HG03520 (cell line): ENCODE results near the gene NUP35.
"Not testable (repeated sequence)": the region's sequence is repeated elsewhere in the genome, so short reads cannot be mapped to it uniquely, and the experiment has no call there.

ENCODE experiments used
- ATAC-seq: cut with Tn5 transposase; IDR thresholded peaks from one replicate; pipeline ENCODE4 v1.9.1; 2021; ENCODE audit warnings: mild to moderate bottlenecking, moderate library complexity; ENCODE audit not compliant: unreplicated experiment

Gene NUP35

DNA sequence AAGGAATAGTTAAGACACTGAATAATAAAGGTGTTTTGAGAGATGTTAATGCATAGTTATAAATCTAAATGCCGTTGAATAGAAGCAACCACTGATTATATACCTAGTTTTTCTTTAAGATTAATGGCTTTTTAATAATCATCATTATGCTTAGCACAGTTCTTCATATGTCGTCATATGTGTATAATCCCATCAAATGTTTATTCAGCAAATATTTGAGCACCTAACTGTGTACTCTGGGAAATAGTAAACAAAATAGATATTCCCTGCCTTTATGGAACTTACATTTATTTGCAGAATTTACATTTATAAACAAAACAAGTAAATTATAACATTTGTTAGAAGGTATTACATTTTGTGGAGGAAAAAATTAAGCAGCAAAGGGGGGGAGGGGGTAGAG lies 9.8 kb downstream of the NUP35 start:
- no peak for ATAC-seq

DNA sequence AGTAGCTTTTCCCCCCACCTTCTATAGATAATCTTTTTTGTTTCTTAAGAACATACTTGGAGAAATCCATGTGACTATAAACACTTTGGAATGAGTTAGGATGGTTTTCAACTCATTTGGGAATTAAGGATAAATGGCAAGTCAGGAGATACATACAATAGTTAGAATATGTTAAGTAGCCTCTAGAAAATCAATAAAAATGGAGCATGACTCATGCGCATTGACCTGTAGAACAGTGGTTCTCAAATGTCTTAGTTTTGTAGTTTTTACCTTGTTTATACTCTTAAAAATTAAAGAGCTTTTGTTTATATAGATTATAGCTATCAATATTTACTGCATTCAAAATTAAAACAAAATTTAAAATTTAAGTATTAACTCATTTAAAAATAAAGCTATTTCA lies 24.7 kb downstream of the NUP35 start:
- ATAC-seq: no peak

DNA sequence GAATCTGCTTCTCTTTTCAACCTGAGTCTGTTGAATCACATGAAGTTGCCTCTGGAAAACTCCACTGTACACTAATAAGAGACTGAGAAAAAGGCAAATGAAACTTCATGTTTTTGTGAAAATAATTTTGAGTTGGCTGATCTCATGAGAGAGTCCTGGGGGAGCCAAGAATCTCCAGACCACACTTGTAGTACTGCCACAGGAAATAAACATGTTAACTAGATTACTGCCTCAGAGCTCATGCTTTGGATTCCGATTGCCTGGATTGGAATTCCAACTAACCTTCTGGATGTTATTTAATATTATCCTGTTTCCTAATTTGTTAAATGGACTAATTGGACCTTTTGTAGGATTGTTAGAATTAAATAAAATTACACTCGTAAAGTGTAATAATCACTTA lies 25.2 kb downstream of the NUP35 start:
- no peak for ATAC-seq

DNA sequence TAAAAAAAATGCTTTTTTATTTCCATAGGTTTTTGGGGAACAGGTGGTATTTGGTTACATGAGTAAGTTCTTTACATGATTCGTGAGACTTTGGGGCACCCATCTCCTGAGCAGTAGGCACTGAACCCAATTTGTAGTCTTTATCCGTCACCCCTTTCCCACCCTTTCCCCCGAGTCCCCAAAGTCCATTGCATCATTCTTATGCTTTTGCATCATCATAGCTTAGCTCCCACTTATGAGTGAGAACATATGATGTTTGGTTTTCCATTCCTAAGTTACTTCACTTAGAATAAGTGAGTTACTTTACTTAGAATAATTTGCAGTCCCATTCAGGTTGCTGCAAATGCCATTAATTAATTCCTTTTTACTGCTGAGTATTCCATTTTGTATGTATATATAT lies 28.0 kb downstream of the NUP35 start:
- not testable (repeated sequence) for ATAC-seq

DNA sequence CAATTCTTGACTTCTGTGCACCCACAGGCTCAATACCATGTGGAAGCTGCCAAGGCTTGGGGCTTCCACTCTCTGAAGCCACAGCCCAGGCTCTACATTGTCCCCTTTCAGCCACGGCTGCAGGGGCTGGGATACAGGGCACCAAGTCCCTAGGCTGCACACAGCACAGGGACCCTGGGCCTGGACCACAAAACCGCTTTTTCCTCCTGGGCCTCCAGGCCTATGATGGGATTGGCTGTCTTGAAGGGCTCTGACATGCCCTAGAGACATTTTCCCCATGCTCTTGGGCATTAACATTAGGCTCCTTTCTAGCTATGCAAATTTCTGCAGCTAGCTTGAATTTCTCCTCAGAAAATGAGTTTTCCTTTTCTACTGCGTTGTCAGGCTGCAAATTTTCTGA lies 29.7 kb downstream of the NUP35 start:
- no peak for ATAC-seq

DNA sequence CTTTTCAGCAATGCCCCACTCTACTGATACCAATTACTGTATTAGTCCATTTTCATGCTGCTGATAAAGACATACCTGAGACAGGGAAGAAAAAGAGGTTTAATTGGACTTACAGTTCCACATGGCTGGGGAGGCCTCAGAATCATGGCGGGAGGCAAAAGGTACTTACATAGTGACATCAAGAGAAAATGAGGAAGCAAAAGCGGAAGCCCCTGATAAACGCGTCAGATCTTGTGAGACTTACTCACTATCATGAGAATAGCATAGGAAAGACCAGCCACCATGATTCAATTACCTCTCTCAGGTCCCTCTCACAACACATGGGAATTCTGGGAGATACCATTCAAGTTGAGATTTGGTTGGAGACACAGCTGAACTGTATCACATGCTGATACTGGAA lies 30.5 kb downstream of the NUP35 start:
- not testable (repeated sequence) for ATAC-seq

DNA sequence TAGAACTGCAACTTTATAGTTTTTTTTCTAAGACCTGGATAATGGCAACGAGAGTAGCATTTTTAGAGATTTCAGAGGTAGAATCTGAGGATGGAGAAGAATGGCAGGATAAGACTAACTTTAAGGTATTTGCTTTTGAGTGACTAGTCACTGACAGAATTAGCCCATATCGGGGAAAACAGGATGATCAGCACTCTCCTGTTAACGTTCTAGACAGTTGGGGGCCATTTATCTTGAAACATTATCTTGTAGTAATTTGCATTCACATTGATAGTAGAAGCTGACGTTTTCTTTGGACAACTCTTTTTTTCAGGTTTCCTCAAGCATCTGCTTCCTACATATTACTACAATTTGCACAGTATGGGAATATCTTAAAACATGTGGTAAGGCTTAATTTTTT lies 32.9 kb downstream of the NUP35 start:
- no peak for ATAC-seq

DNA sequence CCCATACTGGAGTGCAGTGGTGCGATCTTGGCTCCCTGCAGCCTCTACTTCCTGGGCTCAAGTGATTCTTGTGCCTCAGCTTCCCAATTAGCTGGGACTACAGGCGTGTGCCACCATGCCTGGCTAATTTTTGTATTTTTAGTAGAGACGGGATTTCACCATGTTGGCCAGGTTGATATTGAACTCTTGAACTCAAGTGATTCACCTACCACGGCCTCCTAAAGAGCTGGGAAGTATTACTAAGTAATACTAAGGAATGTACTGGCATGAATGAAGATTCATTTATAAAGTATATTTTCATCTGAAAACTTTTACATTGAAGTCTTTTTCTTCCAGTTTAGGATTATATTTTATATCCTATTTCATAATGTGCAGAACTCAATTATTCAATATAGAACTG lies 38.1 kb downstream of the NUP35 start:
- ATAC-seq: no peak

DNA sequence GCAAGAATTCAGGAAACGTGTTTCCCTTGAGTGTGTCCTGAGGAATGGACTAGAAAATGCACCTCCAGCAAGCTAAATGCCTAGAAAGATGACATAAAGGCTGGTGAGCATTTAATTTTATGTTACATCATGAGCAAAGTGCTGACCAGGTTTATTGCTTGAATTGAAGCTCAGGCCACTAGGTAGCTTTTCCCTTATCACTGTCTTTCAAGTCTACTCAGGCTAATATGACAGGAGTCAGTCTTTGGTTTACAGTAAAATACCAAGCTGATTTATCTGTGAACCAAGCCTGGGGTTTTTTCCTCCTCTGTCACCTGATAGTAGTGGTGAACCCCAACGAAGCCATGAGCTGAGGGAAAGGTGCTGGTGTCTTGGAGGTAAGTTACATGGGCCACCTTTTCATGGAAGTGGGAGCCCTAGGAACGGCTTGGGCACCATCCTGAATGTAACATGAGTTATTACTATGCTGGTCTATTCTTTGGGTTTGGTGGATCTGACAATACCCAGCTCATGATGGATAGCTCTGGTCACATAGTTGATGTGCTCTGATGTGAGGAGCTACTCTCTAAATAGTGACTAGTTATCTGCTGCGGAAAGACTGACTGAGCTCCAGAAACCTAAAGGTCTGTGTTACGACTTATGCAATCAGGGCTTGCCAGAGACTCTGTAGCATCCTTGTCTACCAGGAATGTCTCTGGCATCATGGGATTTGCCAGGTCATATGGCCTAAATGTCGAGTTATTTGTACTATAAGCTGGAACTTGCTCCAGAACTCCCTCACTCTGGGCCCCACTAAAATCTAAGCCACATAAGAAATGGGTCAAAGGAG lies 39.8 kb downstream of the NUP35 start:
- ATAC-seq: no peak

DNA sequence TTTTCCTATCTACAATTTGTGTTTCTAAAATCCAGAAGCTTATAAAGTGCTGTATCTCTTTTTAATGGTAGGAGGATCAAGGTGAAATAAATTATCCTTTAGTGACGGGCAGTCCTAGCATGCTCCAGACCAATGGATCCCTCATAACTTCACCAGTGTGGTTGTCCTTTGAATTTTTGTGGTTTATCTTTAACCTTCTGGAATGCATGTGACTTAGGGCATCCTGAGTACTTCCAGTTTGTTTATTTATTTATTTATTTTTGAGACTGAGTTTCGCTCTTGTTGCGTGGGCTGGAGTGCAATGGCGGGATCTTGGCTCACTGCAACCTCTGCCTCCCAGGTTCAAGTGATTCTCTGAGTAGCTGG lies 40.4 kb downstream of the NUP35 start:
- no peak for ATAC-seq

DNA sequence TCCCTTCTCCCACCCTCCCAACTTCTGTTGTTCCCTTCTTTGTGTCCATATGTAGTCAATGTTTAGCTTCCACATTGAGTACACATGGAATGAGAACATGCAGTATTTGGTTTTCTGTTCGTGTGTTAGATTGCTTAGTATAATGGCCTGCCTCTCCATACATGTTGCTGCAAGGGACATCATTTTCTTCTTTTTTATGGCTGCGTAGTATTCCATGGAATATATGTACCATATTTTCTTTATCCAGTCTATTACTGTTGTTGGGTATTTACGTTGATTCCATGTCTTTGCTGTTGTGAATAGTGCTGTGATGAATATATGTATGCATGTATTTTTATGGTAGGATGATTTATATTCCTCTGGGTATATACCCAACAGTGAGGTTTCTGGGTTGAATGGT lies 42.0 kb downstream of the NUP35 start:
- ATAC-seq: no peak

DNA sequence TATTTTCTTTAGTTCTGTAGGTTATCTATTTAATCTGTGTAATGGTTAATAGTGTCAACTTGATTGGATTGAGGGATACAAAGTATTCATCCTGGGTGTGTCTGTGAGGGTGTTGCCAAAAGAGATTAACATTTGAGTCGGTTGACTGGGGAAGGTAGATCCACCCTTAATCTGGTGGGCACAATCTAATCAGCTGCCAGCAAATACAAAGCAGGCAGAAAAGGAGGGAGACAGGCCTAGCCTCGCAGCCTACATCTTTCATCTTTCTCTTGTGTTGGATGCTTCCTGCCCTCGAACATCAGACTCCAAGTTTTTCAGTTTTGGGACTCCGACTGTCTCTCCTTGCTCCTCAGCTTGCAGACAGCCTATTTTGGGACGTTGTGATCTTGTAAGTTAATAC lies 42.7 kb downstream of the NUP35 start:
- not testable (repeated sequence) for ATAC-seq

DNA sequence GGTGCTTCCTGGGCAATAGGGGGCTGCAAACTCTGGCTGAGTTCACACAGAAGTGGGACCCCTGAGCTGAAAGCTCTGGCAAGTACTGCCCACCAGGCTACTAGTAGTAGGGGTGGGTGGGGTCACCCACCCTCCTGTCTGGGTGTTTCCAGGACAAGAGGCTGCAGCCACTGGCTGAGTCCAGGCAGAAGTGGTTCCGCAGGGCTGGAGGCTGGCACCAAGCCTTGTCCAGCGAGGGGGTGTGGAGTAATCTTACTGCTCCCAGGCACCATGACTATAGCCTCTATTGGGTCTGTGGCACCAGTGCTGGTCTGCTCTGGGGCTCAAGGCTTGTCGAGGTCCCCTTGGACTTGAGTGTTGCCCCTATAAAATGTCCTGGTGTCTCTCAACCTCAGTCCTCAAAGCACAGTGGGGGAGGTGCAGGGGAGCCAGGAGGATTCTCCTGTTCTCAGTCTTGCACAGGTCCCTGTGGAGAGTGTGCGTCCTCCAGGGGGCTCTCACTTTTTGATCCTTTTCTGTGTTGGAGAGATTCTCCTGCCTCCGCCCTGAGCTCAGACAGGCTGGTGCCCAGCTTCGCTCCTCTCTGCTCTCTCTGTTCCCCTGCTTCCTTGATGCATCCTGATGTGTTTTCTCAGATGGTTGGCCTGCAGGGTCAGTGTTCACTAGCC lies 48.1 kb downstream of the NUP35 start:
- ATAC-seq: no peak

DNA sequence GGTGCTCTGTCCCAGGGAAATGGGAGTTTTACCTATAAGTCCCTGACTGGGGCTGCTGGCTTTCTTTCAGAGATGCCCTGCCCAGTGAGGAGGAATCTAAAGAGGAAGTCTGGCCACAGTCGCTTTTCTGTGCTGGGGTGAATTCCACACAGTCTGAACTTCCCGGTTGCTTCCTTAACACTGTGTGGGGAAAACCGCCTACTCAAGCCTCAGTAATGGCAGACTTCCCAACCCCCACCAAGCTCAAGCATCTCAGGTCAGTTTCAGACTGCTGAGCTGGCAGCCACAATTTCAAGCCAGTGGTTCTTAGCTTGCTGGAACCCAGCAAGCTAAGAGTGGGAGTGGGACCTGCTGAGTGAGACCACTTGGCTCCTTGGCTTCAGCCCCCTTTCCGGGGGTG lies 54.9 kb downstream of the NUP35 start:
- ATAC-seq: no peak

DNA sequence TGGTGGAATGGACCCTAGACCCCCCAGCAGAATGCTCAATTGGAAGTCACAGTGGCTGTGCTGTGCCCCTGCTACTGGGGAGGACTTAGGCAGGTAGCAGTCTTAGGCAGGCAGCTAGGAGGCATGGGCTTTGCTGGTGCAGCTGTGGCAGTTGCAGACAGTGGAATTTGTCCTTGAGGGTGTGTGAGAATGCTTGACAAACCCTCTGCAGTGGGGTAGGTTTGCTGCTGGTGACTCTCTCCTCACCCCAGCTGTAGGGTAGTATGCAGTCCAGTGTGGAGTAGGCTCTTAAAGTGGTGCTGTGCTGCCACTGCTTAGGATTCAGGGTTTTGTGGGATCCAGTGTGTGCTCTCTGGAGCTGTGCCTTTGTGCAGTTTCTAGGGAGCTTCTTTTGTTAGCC lies 61.3 kb downstream of the NUP35 start:
- ATAC-seq: no peak

DNA sequence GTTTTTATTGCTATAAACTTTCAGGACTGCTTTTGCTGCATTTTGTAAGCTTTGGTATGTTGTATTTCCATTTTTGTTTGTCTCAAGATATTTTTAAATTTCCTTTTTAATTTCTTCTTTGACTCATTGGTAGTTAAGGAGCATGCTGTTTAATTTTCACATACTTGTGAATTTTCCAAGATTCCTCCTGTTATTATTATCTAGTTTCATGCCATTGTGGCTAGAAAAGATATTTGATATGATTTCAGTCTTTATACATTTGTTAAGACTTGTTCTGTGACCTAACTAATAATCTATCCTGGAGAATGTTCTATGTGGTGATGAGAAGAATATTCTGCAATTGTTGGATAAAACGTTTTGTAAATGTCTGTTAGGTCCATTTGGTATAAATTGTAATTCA lies 62.1 kb downstream of the NUP35 start:
- no peak for ATAC-seq

DNA sequence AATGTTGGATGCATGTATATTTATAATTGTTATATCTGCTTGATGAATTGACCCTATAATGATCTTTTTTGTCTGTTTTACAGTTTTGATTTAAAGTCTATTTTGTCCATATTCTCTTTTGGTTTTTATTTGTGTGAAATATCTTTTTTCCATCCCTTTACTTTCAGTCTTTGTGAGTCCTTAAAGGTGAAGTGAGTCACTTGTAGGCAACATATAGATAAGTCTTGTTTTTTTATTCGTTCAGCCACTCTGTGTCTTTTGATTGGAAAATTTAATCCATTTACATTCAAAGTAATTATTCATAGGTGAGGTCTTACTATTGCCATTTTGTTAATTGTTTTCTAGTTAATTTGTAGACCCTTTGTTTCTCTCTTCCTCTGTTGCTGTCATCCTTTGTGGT lies 62.5 kb downstream of the NUP35 start:
- ATAC-seq: no peak

DNA sequence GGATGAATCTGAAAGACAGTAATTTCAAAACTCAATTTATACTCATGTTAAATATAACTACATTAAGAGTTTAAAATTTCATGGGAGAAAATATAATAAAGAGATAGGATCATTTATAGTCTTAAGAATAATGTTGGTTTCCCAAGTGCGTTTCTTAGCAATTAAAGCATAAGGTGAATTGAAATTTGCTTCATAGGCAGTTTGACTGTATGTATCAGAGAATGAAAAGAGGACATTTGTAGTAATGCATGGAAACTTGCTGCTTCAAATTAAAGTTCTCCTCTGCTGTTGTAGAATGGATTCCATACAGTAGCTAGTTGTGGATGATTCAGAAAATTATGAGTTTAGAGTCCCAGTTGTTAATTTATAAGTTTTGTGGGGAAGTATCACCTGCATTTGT lies 68.1 kb downstream of the NUP35 start:
- no peak for ATAC-seq

DNA sequence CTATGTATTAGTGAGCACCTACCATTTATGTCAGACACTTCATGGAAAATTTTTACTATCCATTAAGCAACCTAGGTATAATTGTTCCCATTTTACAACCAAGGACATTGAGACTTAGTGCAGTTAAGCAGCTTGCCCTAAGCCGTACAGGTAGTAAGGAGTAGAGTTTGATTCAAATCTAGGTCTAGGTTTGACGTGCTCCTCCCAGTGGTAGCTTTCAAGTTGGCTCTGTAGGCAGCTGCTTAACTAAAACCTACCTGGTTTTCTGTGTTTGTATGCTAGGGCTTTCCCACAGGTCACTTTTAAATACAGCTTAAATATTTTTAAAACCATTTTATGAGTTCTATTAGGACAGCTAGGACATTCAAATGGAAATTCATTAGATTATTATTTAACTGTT lies 69.7 kb downstream of the NUP35 start:
- no peak for ATAC-seq

DNA sequence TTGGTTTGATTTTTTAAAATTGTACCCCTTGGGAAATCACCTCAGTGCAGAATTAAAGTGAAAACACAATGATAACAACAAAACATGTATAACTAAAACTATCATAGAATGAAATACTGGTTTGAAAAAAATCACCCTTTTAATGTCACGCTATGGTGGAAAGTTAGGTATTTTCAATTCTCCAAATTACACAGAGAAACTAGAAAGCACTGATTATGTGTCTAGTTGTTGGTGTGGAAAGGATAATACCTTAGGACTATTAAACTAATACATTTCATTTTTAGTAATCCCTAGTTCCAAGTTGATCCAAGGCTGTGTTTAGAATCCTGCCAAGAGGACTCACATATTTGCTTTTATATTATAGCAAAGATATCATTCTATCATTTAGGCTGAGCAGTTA lies 71.2 kb downstream of the NUP35 start:
- no peak for ATAC-seq

DNA sequence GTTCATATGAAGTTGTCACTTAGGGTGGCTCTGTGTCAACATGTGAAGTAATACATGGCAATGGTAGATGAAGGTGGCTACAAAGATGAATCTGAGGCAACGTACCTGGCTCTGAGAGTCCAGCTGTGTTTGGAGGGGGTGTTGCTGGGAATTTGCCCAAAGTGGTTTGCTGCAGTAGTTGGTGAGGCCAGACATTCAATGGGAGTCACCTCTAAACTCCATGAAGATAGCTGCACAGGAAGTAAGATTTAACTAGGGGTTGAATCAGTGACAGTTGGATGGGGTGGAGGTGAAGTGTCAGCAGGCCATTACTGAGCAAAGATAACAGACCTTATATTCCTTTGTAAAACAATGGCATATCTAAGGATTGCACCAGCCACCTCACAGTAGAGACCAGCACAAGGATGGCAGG lies 71.8 kb downstream of the NUP35 start:
- no peak for ATAC-seq

DNA sequence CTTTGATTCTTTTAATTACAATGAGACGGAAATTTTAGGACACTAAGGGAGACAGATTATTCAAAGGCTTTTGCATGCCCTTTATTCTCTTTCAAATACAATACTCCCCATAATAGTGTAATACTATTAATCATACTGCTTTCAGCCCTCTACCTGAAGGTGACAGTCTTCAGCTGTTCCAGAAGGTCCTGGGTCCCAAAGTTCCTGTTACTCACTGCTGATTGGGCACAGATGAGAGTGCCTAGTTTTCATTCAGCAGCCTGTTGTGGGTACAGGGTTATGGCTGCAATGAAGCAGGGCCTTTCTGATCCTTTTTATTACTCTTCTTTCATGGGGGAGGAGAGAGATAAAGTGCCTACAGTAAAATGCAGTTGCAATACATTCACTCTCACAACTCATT lies 80.2 kb downstream of the NUP35 start:
- ATAC-seq: no peak

DNA sequence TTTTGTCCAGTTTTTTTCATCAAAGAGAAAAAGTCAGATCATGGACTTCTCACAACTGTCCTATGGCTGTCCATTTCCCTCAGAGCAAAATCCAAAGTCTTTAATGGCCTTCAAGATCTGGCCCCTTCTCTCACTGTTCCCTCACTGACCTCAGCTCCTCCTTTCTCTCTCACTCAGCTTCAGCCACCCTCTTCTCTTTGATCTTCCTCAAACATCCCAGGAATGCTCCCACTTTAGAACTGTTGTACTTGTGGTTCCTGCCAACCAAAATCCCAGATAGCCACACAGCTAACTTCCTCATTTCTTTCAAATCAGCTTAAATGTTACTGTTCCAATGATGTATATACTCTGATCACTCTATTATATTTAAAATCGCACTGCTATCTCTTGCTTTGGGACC lies 82.9 kb downstream of the NUP35 start:
- ATAC-seq: no peak
